ENCODE data around the gene ATP8A2. TPM values are rescaled to one million over a fixed set of nuclear protein-coding genes. Genes with fewer than 3 reads are reported as not detected.

ATP8A2 gene
- total and polyA plus RNA-seq, 10 of the 15 experiments (the other 5 are each of a cell fraction or from before 2014, with no cell fraction given): 0.01 to 0.04 (median 0.04) TPM; not detected in 7

- 17% methylated on average over 3 of the region's 3 CpGs for WGBS (ENCODE audit: insufficient coverage, insufficient replicate concordance, low lambda C conversion rate, missing lambda C conversion rate)
- FAIRE-seq: no peak
- no peak overlapping the region for H3K4me3 ChIP-seq
- no peaks in the 10 kb centered on the region for H3K36me3 ChIP-seq (ENCODE audit: control insufficient read depth in 2 of 2, insufficient read depth in 2 of 2, low read length in 1 of 2)
- no peak overlapping the region for H3K27ac ChIP-seq (ENCODE audit: control insufficient read depth, insufficient read depth)
- DNase-seq (ENCODE audit: low read depth, low spot score): no peak
- no peak overlapping the region for H3K4me2 ChIP-seq (ENCODE audit: control insufficient read depth, insufficient read depth)
- in situ Hi-C loops (cut with MboI) (no loop called here), intact Hi-C loops (cut with micrococcal nuclease; ENCODE audit: unreplicated experiment) (no loop called here)
- no peak overlapping the region for H3K9ac ChIP-seq (ENCODE audit: control insufficient read depth, insufficient read depth, low read length)
- no peak for ATAC-seq
- H3K27me3 ChIP-seq (replicated peaks in 1 of 2; ENCODE audit: control insufficient read depth in 2 of 2, insufficient read depth in 2 of 2, low read length in 1 of 2): no peaks in the 10 kb centered on the region; a peak in 1 of 4 replicates
- no peaks in the 10 kb centered on the region for H4K20me1 ChIP-seq (ENCODE audit: control insufficient read depth, insufficient read depth)
- ChIA-PET RAD21 (ENCODE audit: unreplicated experiment) (no interaction called here), CTCF (no interaction called here), SMC1A (ENCODE audit: uncharacterized antibody, unreplicated experiment) (no interaction called here), POLR2A (no interaction called here)
- no peaks in the 10 kb centered on the region; the same call in 2 of the 3 replicates for H3K9me3 ChIP-seq (replicated peaks; ENCODE audit: control insufficient read depth, insufficient read depth, low read length)
- no peaks in the 10 kb centered on the region for H3K79me2 ChIP-seq (ENCODE audit: control insufficient read depth, insufficient read depth, low read length)
- H2AFZ ChIP-seq (ENCODE audit: control insufficient read depth, low read depth, low read length): no peak overlapping the region
- H3K4me1 ChIP-seq (ENCODE audit: control insufficient read depth, insufficient read depth, low read length): 0 out of 2 replicates have a peak, but pooled peaks cover 4% of the 10 kb centered on the region
- BruUV-seq (replicated peaks): no TSS peak
- no peak for TF ChIP-seq ZBTB40 (IDR thresholded peaks at IDR 0.05; ENCODE audit: borderline replicate concordance)
- no peak for TF ChIP-seq EED (IDR thresholded peaks at IDR 0.05; ENCODE audit: low read depth)
- TF ChIP-seq ZZZ3 (IDR thresholded peaks at IDR 0.05; ENCODE audit: control insufficient read depth, insufficient read length, low read depth): no peak
- no peak for TF ChIP-seq CHD1 (IDR thresholded peaks at IDR 0.05; ENCODE audit: low read depth, low read length)
- no peak for TF ChIP-seq RCOR1 (conservative IDR thresholded peaks at IDR 0.05; ENCODE audit: low read depth, low read length)
- no peak for TF ChIP-seq YY1 (IDR thresholded peaks at IDR 0.05; ENCODE audit: low read depth, low read length)
- no peak for TF ChIP-seq JUND (IDR thresholded peaks at IDR 0.05; ENCODE audit: low read depth, low read length)
Observed at GRCh38 chr13:25529425-25529824, 157.7 kb downstream of the ATP8A2 start.

Data from GM12878 (cell line).